ENCODE results near the gene KCNH1.

Gene KCNH1

DNA sequence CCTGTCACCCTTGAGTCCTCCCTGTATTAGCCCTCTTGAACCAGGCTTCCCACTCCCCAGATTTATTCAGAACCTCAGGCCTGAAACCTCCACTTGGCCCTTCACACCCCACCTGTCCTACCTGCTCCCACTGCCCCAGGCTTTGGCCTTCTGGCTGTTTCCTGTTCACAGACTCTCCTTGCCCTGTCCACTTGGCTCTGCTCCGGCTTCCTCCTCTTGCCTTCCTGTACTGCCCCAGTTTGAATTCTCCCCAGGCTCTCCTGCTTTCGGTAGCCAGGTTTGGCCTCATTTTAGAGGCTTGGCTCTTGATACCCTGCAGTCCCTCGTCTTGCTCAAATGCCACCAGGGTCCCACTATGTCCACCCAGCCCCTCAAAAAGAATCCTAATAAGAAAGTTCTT lies 385.2 kb downstream of the KCNH1 start:
- no peak overlapping the region for H3K4me3 ChIP-seq (ENCODE audit: low read depth, low read length)
- TF ChIP-seq, protein P1, sequence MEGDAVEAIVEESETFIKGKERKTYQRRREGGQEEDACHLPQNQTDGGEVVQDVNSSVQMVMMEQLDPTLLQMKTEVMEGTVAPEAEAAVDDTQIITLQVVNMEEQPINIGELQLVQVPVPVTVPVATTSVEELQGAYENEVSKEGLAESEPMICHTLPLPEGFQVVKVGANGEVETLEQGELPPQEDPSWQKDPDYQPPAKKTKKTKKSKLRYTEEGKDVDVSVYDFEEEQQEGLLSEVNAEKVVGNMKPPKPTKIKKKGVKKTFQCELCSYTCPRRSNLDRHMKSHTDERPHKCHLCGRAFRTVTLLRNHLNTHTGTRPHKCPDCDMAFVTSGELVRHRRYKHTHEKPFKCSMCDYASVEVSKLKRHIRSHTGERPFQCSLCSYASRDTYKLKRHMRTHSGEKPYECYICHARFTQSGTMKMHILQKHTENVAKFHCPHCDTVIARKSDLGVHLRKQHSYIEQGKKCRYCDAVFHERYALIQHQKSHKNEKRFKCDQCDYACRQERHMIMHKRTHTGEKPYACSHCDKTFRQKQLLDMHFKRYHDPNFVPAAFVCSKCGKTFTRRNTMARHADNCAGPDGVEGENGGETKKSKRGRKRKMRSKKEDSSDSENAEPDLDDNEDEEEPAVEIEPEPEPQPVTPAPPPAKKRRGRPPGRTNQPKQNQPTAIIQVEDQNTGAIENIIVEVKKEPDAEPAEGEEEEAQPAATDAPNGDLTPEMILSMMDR (IDR thresholded peaks at IDR 0.05; ENCODE audit: insufficient read depth, low read depth, low read length, missing control alignments) = no peak
- no peak for DNase-seq (ENCODE audit: low read depth)

DNA sequence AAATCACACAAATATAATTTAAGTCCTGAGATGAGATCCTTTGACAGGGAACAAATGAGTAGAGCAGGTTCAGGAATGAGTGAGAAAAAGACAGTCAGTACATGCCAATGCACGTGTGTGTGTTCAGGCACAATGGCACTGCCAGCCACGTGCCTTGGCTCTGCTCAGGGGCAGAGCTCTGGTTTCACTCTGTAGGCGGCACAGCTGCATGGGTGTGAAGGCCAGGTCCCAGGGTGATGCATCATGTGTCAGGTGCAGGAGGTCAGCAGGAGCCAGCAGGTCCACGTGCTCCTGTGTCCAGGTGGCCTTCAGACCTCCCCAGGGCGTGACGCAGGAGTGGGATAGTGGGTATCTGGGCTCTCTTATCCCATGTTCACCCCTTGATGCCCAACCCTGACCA lies 386.1 kb downstream of the KCNH1 start:
- no peak for DNase-seq (ENCODE audit: low read depth)
- TF ChIP-seq, protein P1 (IDR thresholded peaks at IDR 0.05; ENCODE audit: insufficient read depth, low read depth, low read length, missing control alignments) = no peak
- H3K4me3 ChIP-seq (ENCODE audit: low read depth, low read length) = no peak overlapping the region

DNA sequence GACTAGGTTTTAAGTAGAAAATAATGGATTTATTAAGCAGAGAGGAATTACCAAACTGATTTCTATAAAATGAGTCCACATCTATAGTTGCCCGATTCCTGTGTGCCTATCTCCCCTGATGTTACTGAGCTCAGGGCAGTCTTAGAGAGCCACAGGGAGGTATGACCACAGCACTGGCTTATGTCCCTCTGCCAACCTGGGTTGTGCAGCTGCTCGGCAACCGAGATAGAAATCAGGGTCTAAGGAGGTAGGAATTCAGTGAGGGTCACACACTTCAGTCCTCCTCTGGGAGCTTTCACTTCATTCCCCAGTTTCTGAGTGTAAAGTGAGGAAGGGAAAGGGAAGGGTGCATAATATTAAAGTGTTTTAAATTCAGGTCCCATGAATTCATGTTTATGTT lies 386.8 kb downstream of the KCNH1 start:
- no peak for DNase-seq (ENCODE audit: low read depth)
- TF ChIP-seq, protein P1 (IDR thresholded peaks at IDR 0.05; ENCODE audit: insufficient read depth, low read depth, low read length, missing control alignments) = no peak
- H3K4me3 ChIP-seq (ENCODE audit: low read depth, low read length) = no peak overlapping the region

DNA sequence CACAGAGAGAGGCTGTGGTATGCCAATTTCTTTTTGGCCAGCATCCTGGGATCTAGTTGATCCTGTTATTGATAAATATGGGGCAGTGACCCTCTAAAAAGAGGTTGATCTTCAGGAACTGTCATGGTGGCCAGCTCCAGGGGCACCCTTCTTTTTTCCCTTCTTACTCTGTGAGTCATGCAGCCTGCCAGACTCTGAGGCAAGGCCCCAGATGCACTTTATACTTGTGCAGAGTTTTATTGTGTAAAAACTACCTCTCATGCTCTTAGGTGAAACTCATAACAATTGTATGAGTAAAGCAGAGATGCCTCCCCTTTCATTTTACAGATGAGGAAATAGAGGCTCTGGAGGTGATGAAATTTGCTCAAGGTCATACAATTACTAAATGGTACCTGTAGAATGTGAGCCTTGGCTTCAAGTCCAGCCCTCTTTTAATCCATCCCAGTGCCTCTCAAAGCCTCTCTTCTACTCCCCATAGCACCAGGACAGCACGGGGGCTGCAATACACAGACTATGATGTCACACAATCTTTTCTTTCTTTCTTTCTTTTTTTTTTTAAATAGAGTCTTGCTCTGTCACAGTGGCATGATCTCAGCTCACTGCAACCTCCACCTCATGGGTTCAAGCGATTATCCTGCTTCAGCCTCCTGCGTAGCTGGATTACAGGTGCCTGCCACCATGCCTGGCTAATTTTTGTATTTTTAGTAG lies 387.8 kb downstream of the KCNH1 start:
- H3K4me3 ChIP-seq (ENCODE audit: low read depth, low read length) = no peak overlapping the region
- no peak for DNase-seq (ENCODE audit: low read depth)
- TF ChIP-seq, protein P1 (IDR thresholded peaks at IDR 0.05; ENCODE audit: insufficient read depth, low read depth, low read length, missing control alignments) = no peak

DNA sequence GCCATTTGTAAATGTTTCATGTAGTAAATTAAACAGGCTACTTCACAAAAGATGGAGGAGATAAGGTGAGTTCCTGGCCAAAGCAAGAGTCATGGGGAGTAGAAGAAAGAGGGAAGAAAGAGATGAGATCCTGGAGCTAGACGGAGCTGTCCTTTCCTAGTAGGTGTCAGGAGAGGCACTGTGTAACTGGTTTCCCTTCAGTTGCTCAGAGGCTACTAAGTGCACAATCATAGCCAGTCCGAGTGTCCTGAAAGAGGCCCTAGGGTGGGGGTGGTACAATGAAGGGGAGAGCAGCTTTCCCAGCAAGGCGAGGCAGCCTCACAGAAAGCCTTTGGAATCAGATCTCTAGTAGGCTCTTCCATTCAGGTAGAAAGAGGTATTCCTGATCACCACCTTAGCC lies 390.9 kb downstream of the KCNH1 start:
- DNase-seq (ENCODE audit: low read depth) = no peak
- TF ChIP-seq, protein P1 (IDR thresholded peaks at IDR 0.05; ENCODE audit: insufficient read depth, low read depth, low read length, missing control alignments) = no peak
- no peak overlapping the region for H3K4me3 ChIP-seq (ENCODE audit: low read depth, low read length)

DNA sequence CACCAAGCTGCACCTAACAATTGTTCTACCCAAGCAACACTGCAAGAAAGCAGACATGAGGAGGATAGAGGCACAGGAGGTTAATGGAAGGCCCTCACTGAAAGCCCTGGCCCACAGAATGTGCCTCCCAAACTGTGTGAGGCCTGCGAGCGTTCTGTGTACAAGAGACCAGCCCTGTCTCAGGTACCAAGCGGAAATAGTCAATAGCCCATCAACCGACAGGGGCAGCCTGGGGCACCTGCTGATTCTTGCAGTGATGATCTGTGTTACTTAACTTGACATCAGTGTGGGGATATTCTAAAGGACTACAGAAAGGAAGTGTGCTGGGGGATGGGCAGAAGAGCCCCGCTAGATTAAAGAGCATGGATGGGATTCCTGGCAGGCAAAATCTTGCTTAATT lies 392.4 kb downstream of the KCNH1 start:
- DNase-seq (ENCODE audit: low read depth) = no peak
- H3K4me3 ChIP-seq (ENCODE audit: low read depth, low read length) = no peak overlapping the region
- TF ChIP-seq, protein P1 (IDR thresholded peaks at IDR 0.05; ENCODE audit: insufficient read depth, low read depth, low read length, missing control alignments) = no peak

DNA sequence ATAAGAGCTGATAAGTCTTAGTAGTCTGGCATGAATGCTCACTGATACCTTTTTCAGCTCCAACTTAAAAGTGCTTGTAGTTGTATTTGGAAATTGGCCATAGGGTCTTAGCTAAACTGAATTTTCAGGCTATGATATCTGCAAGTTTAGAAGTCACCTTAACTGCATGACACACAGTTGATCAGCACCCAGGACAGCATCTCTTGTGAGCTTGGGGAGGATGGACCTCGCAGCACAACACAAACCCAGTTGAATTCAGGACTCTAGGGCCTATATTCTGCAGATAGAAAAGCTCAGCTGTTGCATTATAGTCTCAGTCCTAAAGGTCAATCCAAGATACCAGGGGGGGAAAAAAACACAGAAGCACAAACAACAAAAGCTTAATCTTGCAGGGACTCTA lies 394.3 kb downstream of the KCNH1 start:
- H3K4me3 ChIP-seq (ENCODE audit: low read depth, low read length) = no peak overlapping the region
- TF ChIP-seq, protein P1 (IDR thresholded peaks at IDR 0.05; ENCODE audit: insufficient read depth, low read depth, low read length, missing control alignments) = no peak
- DNase-seq (ENCODE audit: low read depth) = no peak
